Lower leg skin (tissue), 4 donors: Measurements from ENCODE around the gene ALDH1A2. TPM values are rescaled to one million over a fixed set of nuclear protein-coding genes. Genes with fewer than 3 reads are reported as not detected.

Source experiments
- DNase-seq, 2 donors: peaks; one replicate each; pipeline ENCODE4 v3.0.0-alpha.2; 2019; ENCODE audit warnings: low spot score in 2 of 2
- H3K4me3 ChIP-seq: fragments of 200-600 bp; sonication (generic); 2 replicates; pipeline ENCODE4 v1.5.1; 2017; ENCODE audit warnings: mild to moderate bottlenecking, low read depth; ENCODE audit not compliant: poor library complexity, severe bottlenecking
- POLR2A ChIP-seq, 2 donors: fragments of 450-650 bp; IDR thresholded peaks; one replicate each; pipeline ENCODE4 v1.6.1; 2016 to 2017; ENCODE audit warnings: antibody characterized with exemption in 2 of 2, mild to moderate bottlenecking in 1 of 2, moderate library complexity in 1 of 2
- WGBS, 2 donors: methylation state at CpG; one replicate each; pipeline ENCODE4 v1.1.5; 2018; 5-methylcytosine and 5-hydroxymethylcytosine counted together
- intact Hi-C: fragments of 100-400 bp; cut with DNase I; formaldehyde crosslinking; loops from one replicate; pipeline ENCODE4 v1.15.0; 2023; ENCODE audit warnings: low total_unique reads
- total RNA-seq, 4 donors: library from RNA; depleted of rRNA; stranded (reverse); fragments of >200 nt; gene quantifications; one replicate each; pipeline ENCODE4 v1.1.0, GENCODE V29; 2016
- TF ChIP-seq, protein P1 (sequence below), 3 donors: fragments of 450-650 bp; IDR thresholded peaks; one replicate each; pipeline ENCODE4 v1.5.1; 2016; ENCODE audit warnings: antibody characterized with exemption in 3 of 3, mild to moderate bottlenecking in 3 of 3, moderate library complexity in 2 of 3

The ALDH1A2 gene
- total RNA-seq, 4 donors from 2014 or later, result 1.2 to 6.0 (median 2.3) TPM

DNA sequence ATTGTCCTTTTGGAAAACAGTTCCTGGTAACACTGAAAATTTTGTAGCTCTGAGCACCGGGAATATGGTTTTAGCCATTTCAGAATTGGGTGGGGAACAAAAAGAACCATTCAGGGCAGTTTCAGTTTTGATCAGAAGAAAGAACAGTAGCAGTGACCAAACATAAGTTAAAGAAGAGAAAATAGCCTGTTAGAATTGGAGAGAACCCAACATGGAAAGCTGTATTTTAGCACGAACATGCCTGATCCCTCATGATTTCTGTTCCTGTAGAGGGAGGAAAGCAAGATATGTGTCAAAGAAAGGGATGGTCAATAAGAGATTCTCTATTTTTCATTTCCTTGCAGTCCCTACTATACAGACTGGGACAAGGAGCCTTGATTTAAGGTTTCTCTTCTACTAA lies 119.9 kb downstream of the ALDH1A2 start:
- intact Hi-C loops, result no loop called here
- 87 to 91% methylated on average over 2 of the region's 2 CpGs for WGBS, 2 donors

DNA sequence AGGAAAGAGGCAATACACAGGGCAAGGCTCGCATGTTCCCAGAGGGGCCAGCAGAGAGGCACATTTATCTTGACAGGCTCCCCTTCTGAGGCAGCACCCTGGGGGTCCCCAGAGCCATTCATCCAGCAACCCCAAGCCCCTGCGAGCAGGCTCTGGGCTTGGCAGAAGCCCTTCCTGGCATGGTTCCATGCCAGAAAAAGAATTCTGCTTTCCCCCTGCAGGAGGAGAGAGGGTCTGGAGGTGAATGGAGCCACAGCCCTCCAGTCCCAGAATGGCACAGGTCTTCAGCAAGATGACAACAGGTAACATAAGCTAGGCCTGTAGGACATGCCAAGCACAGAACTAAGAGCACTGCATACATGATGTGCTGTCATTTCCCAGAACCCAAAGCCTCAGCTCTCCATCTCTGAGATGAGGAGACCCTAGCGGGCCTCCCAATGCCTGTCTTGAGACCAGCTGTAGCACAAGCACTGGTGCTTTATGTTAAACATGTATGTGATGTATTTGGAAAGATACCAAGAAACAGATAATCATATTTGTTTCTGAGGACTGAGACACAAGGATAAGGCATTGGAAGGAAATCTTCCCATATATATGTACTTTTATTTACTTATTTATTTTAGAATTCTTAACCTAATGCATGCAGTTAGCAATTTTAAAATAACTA lies 121.6 kb downstream of the ALDH1A2 start:
- DNase-seq, result no peak
- intact Hi-C loops, result no loop called here
- TF ChIP-seq, protein P1, sequence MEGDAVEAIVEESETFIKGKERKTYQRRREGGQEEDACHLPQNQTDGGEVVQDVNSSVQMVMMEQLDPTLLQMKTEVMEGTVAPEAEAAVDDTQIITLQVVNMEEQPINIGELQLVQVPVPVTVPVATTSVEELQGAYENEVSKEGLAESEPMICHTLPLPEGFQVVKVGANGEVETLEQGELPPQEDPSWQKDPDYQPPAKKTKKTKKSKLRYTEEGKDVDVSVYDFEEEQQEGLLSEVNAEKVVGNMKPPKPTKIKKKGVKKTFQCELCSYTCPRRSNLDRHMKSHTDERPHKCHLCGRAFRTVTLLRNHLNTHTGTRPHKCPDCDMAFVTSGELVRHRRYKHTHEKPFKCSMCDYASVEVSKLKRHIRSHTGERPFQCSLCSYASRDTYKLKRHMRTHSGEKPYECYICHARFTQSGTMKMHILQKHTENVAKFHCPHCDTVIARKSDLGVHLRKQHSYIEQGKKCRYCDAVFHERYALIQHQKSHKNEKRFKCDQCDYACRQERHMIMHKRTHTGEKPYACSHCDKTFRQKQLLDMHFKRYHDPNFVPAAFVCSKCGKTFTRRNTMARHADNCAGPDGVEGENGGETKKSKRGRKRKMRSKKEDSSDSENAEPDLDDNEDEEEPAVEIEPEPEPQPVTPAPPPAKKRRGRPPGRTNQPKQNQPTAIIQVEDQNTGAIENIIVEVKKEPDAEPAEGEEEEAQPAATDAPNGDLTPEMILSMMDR (IDR thresholded peaks at IDR 0.05), result no peak
- no peak for TF ChIP-seq POLR2A (IDR thresholded peaks at IDR 0.05)
- 81 to 82% methylated on average over 3 of the region's 3 CpGs for WGBS, 2 donors
- H3K4me3 ChIP-seq, result no peak overlapping the region

More for the DNA sequence above, 119.9 kb downstream of the ALDH1A2 start:
- H3K4me3 ChIP-seq, result no peak overlapping the region
- TF ChIP-seq, protein P1 (IDR thresholded peaks at IDR 0.05), result no peak
- no peak for TF ChIP-seq POLR2A (IDR thresholded peaks at IDR 0.05)
- no peak for DNase-seq

DNA sequence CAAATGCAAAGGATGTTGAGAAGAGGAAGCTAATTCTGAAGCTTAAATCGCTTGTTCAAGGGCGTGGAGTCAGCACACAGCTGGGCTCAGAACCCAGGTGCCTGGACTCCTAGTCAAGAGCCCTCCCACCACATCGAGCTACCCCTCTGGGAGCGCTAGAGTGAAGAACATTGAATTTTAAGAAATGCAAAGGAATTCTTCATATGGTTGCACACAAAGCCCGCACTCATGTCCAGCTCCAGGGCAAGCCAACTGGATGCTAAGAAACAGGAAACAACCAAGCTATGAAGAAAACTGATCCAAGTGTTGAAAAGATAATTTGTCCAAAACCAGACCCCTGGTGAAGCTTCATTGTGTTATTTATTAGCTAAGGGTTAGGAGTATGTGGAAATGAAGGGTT lies 122.3 kb downstream of the ALDH1A2 start:
- TF ChIP-seq POLR2A (IDR thresholded peaks at IDR 0.05), result no peak
- TF ChIP-seq, protein P1 (IDR thresholded peaks at IDR 0.05), result no peak
- intact Hi-C loops, result no loop called here
- 92 to 97% methylated on average over 5 of the region's 5 CpGs for WGBS, 2 donors
- no peak for DNase-seq
- H3K4me3 ChIP-seq, result no peak overlapping the region

DNA sequence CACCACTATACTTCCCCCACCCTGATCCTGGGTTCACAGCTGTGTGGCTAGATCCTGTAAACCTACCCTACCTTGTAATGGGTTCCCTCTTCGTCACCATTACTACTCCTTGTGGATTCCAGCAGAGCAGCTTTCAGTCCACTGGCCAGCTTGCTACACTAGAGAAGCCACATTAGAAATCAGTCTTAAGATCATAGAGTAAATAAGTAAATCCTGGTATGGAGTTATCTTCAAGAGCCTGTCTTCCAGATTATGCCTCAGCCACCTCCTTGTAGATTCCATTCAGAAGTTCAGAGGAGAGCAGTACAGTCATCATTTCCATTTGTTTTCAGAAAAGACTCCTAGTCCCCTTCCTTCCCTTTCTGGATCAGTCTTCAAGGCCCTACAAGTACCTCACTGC lies 123.7 kb downstream of the ALDH1A2 start:
- no peak for DNase-seq
- intact Hi-C loops, result no loop called here
- WGBS, 2 donors, result 100% methylated on average over 1 of the region's 1 CpG
- H3K4me3 ChIP-seq, result no peak overlapping the region
- TF ChIP-seq, protein P1 (IDR thresholded peaks at IDR 0.05), result no peak
- no peak for TF ChIP-seq POLR2A (IDR thresholded peaks at IDR 0.05)

DNA sequence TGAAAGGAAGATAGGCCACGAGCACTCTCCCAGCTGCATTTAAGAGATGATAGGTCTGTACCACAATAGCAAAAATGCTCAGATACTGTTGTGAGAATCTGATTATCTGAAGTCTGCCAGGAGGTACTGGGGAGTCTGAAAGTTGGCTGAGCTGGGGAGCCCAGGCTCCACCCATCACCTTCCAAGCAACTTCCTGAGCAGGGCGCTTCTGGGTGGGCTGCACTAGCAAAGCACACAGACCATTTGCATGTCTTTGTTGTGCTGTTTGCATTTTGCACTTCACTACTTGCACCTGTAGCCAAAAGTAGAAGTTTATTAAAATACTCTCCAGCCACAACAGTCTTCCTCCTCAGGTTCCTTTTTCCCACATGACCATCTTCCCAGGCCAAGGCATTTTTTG lies 133.2 kb downstream of the ALDH1A2 start:
- intact Hi-C loops, result no loop called here
- TF ChIP-seq, protein P1 (IDR thresholded peaks at IDR 0.05), result no peak
- TF ChIP-seq POLR2A (IDR thresholded peaks at IDR 0.05), result no peak
- WGBS, 2 donors, result 74 to 80% methylated on average over 2 of the region's 2 CpGs
- DNase-seq, result no peak
- no peak overlapping the region for H3K4me3 ChIP-seq

DNA sequence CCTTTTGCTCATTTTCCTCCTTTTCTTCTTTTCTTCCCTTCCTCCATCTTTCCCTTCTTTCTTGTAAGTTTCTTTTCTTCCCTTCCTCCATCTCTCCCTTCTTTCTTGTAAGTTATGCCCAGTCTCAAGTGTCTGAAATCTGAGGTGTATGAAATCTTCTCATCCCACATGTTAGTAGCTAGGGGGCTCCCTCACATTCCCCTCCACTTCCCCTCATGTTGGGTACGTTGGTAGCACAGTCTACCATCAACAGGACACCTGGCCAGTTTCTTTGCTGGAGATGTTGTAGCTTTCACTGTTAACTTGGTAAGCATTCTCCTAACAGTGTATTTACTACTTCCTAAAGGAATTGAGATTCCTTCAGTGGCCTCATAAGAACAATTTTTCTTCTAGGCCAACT lies 133.9 kb downstream of the ALDH1A2 start:
- intact Hi-C loops, result no loop called here
- 52 to 71% methylated on average over 1 of the region's 1 CpG for WGBS, 2 donors

More for the DNA sequence above, 133.9 kb downstream of the ALDH1A2 start:
- DNase-seq, result no peak
- TF ChIP-seq, protein P1 (IDR thresholded peaks at IDR 0.05), result no peak
- TF ChIP-seq POLR2A (IDR thresholded peaks at IDR 0.05), result no peak
- no peak overlapping the region for H3K4me3 ChIP-seq
